IMR-90 (cell line): ENCODE measurements around the gene SDF2L1. TPM values are rescaled to one million over a fixed set of nuclear protein-coding genes. Genes with fewer than 3 reads are reported as not detected.

ENCODE experiments used
- ATAC-seq: fragments of 200-7000 bp; cut with Tn5 transposase; 2 replicates; pipeline ENCODE4 v1.9.1; 2020; ENCODE audit warnings: low read depth, mild to moderate bottlenecking, moderate library complexity
- BruUV-seq: library from RNA; stranded (reverse); fragments of 400-500 nt; replicated peaks from 2 replicates; lab custom pipeline; 2021; lab: Mats Ljungman, UMichigan
- CTCF ChIA-PET: fragments of 300-600 bp; formaldehyde crosslinking; extraction: SDS; loops from one replicate; lab custom pipeline; 2021; ENCODE audit warnings: antibody characterized with exemption; lab: Yijun Ruan, JAX
- POLR2A ChIA-PET: fragments of 300-600 bp; sonication (Branson Sonifier 250); formaldehyde crosslinking; loops from one replicate; lab custom pipeline; 2022; ENCODE audit warnings: antibody characterized with exemption; ENCODE audit not compliant: unreplicated experiment; lab: Charles Lee
- DNase-seq: peaks from one replicate; pipeline ENCODE4 v3.0.0; 2013
- H2AFZ ChIP-seq: replicated peaks from 2 replicates; pipeline ENCODE3; 2013; ENCODE audit warnings: low read length, mild to moderate bottlenecking; ENCODE audit not compliant: poor library complexity
- H2AK5ac ChIP-seq: 2 replicates; pipeline ENCODE4 v1.6.1; 2013; ENCODE audit warnings: low read depth, low read length, inconsistent platforms
- H2AK9ac ChIP-seq: replicated peaks from 2 replicates; pipeline ENCODE3; 2013; ENCODE audit warnings: mild to moderate bottlenecking, low read depth, low read length, moderate library complexity; ENCODE audit not compliant: poor library complexity
- H2BK120ac ChIP-seq: 2 replicates; pipeline ENCODE4 v1.6.1; 2013; ENCODE audit warnings: low read depth, low read length, inconsistent platforms
- H2BK15ac ChIP-seq: 3 replicates; pipeline ENCODE4 v1.6.1; 2013; ENCODE audit warnings: low read depth, low read length, inconsistent platforms
- H2BK20ac ChIP-seq: 2 replicates; pipeline ENCODE4 v1.6.1; 2013; ENCODE audit warnings: low read depth, mild to moderate bottlenecking, inconsistent platforms, low read length, moderate library complexity
- H2BK5ac ChIP-seq: 2 replicates; pipeline ENCODE4 v1.6.1; 2013; ENCODE audit warnings: mild to moderate bottlenecking, low read depth, low read length, inconsistent platforms; ENCODE audit not compliant: poor library complexity, severe bottlenecking
- H3K14ac ChIP-seq: replicated peaks from 2 replicates; pipeline ENCODE4 v1.6.1; 2013; ENCODE audit warnings: low read depth, low read length, inconsistent platforms
- H3K18ac ChIP-seq: 2 replicates; pipeline ENCODE4 v1.6.1; 2013; ENCODE audit warnings: low read depth, low read length, control low read depth
- H3K23ac ChIP-seq: 2 replicates; pipeline ENCODE4 v1.6.1; 2013; ENCODE audit warnings: low read depth, low read length, inconsistent platforms
- H3K27ac ChIP-seq: 2 replicates; pipeline ENCODE4 v1.5.1; 2013; ENCODE audit warnings: mild to moderate bottlenecking, control low read depth, low read length; ENCODE audit not compliant: insufficient read depth
- H3K27me3 ChIP-seq: 2 replicates; pipeline ENCODE4 v1.6.1; 2013; ENCODE audit warnings: low read length; ENCODE audit not compliant: control insufficient read depth, insufficient read depth
- H3K36me3 ChIP-seq: 2 replicates; pipeline ENCODE4 v1.6.1; 2013; ENCODE audit warnings: low read length, mixed read lengths; ENCODE audit not compliant: control insufficient read depth, insufficient read depth
- H3K4ac ChIP-seq: 2 replicates; pipeline ENCODE4 v1.6.1; 2013; ENCODE audit warnings: low read depth, low read length, inconsistent platforms
- H3K4me1 ChIP-seq: 2 replicates; pipeline ENCODE4 v1.6.1; 2013; ENCODE audit warnings: low read length, mixed read lengths; ENCODE audit not compliant: control insufficient read depth, insufficient read depth
- H3K4me2 ChIP-seq: 2 replicates; pipeline ENCODE4 v1.6.1; 2013; ENCODE audit warnings: low read depth, mild to moderate bottlenecking, control low read depth, low read length, moderate library complexity
- H3K4me3 ChIP-seq: 2 replicates; pipeline ENCODE4 v1.5.1; 2013; ENCODE audit warnings: low read depth, mild to moderate bottlenecking, control low read depth, low read length, moderate library complexity; ENCODE audit not compliant: insufficient read depth
- H3K56ac ChIP-seq: 2 replicates; pipeline ENCODE4 v1.6.1; 2013; ENCODE audit warnings: low read length, inconsistent platforms; ENCODE audit not compliant: insufficient read depth; ENCODE audit errors: extremely low read depth
- H3K79me1 ChIP-seq, 2 experiments: 2 replicates each; pipeline ENCODE4 v1.6.1; 2013; ENCODE audit warnings: low read length in 2 of 2, inconsistent platforms in 1 of 2, low read depth in 1 of 2
- H3K9ac ChIP-seq: 2 replicates; pipeline ENCODE4 v1.6.1; 2013; ENCODE audit warnings: low read depth, low read length, control low read depth
- H3K9me1 ChIP-seq: 2 replicates; pipeline ENCODE4 v1.6.1; 2013; ENCODE audit warnings: low read length, inconsistent platforms; ENCODE audit not compliant: insufficient read depth
- H3K9me3 ChIP-seq: 2 replicates; pipeline ENCODE4 v1.6.1; 2013; ENCODE audit warnings: low read length; ENCODE audit not compliant: control insufficient read depth, insufficient read depth
- H4K20me1 ChIP-seq: 2 replicates; pipeline ENCODE4 v1.6.1; 2013; ENCODE audit warnings: low read length, inconsistent platforms; ENCODE audit not compliant: insufficient read depth
- H4K5ac ChIP-seq: 2 replicates; pipeline ENCODE4 v1.6.1; 2013; ENCODE audit warnings: mild to moderate bottlenecking, low read depth, low read length, control low read depth
- H4K8ac ChIP-seq, 2 experiments: 2 replicates each; pipeline ENCODE4 v1.6.1; 2013; ENCODE audit warnings: low read depth in 2 of 2, low read length in 2 of 2, control low read depth in 1 of 2, inconsistent platforms in 1 of 2
- H4K91ac ChIP-seq: 2 replicates; pipeline ENCODE4 v1.6.1; 2013; ENCODE audit warnings: low read depth, low read length, inconsistent platforms; ENCODE audit not compliant: insufficient read depth
- BHLHE40 ChIP-seq: fragments of 150-350 bp; IDR thresholded peaks from 2 replicates; pipeline ENCODE4 v1.6.1; 2016; ENCODE audit warnings: mild to moderate bottlenecking, low read depth, low read length
- NFE2L2 ChIP-seq: fragments of 150-350 bp; IDR thresholded peaks from 2 replicates; pipeline ENCODE4 v1.6.1; 2016; ENCODE audit warnings: low read depth, mild to moderate bottlenecking, low read length
- SMC3 ChIP-seq: fragments of 150-350 bp; IDR thresholded peaks from 2 replicates; pipeline ENCODE4 v1.6.1; 2016; ENCODE audit warnings: low read depth, mild to moderate bottlenecking, antibody characterized with exemption, low read length, moderate library complexity
- WGBS, 2 experiments: methylation state at CpG; one replicate each; pipeline versions ENCODE4 v1.1.5 to v1.1.7; 2013; ENCODE audit warnings: missing lambda C conversion rate in 2 of 2; ENCODE audit not compliant: insufficient read length in 1 of 2; ENCODE audit errors: extremely low coverage in 2 of 2; 5-methylcytosine and 5-hydroxymethylcytosine counted together
- dilution Hi-C: fragments of 300-500 bp; cut with HindIII; formaldehyde crosslinking; loops from one replicate; pipeline ENCODE4 v1.14.3; 2018; ENCODE audit warnings: low sequenced_read_pairs; ENCODE audit not compliant: unreplicated experiment
- in situ Hi-C: fragments of 300-500 bp; cut with MboI; formaldehyde crosslinking; loops from 3 replicates; pipeline ENCODE4 v1.14.3; 2019; ENCODE audit warnings: low sequenced_read_pairs, inconsistent platforms, mixed read lengths
- intact Hi-C: fragments of 100-400 bp; cut with micrococcal nuclease; formaldehyde crosslinking; loops from 2 replicates; pipeline ENCODE4 v1.10.0; 2022
- polyA plus RNA-seq, 3 experiments: library from polyadenylated mRNA; depleted of rRNA; stranded (reverse); fragments of >200 nt; gene quantifications; 2 replicates each; pipeline ENCODE4 v1.2.3, GENCODE V29; 2012; ENCODE audit warnings: low replicate concordance in 1 of 3
- total RNA-seq: library from RNA; depleted of rRNA; stranded (reverse); fragments of >200 nt; gene quantifications from 2 replicates; pipeline ENCODE4 v1.2.3, GENCODE V29; 2012
- TF ChIP-seq, protein P1 (sequence below): fragments of 150-350 bp; IDR thresholded peaks from 2 replicates; pipeline ENCODE4 v1.6.1; 2017; ENCODE audit warnings: mild to moderate bottlenecking, antibody characterized with exemption, low read length, low read depth

Gene SDF2L1
- total and polyA plus RNA-seq, 2 of the 4 experiments (the other 2 are of a cell fraction): 18.8 to 51.1 TPM

GRCh38 chr22:21611210-21611977 lies 30.7 kb upstream of the SDF2L1 start (continued):
- TF ChIP-seq NFE2L2: no peak

DNA sequence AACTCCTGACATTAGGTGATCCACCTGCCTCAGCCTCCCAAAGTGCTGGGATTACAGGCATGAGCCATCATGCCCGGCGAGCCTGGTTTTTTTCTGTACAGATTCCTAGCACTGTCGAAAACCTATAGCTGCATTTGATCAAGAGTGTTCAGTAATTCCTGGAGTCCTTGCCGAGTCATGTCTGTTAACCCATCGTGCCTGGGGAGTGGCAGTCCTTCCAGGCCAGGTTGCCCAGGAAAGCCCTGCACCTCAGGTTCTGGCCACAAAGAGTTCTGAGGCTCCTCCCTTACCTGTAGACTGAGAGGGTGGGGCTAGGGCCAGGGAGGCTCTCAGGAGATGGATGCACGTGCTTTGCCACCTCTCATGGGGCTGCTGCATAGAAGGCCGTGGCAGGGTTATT lies 29.2 kb upstream of the SDF2L1 start:
- H2AFZ ChIP-seq: no peak overlapping the region
- no peak overlapping the region for H3K56ac ChIP-seq
- ATAC-seq: no peak
- no TSS peak for BruUV-seq
- H4K91ac ChIP-seq: no peak overlapping the region
- H3K9me1 ChIP-seq: peaks cover 21% of the 10 kb centered on the region
- H4K5ac ChIP-seq: no peak overlapping the region
- TF ChIP-seq, protein P1, sequence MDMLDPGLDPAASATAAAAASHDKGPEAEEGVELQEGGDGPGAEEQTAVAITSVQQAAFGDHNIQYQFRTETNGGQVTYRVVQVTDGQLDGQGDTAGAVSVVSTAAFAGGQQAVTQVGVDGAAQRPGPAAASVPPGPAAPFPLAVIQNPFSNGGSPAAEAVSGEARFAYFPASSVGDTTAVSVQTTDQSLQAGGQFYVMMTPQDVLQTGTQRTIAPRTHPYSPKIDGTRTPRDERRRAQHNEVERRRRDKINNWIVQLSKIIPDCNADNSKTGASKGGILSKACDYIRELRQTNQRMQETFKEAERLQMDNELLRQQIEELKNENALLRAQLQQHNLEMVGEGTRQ: no peak
- no peak for TF ChIP-seq BHLHE40
- TF ChIP-seq SMC3: no peak
- no peak overlapping the region for H4K8ac ChIP-seq
- H3K27me3 ChIP-seq: no peaks in the 10 kb centered on the region
- POLR2A ChIA-PET: no interaction called here
- H2BK120ac ChIP-seq: no peak overlapping the region
- in situ Hi-C loops: no loop called here
- DNase-seq: no peak
- H3K36me3 ChIP-seq: peaks cover 26% of the 10 kb centered on the region
- H3K9me3 ChIP-seq: no peaks in the 10 kb centered on the region
- H2BK5ac ChIP-seq: no peak overlapping the region
- H3K18ac ChIP-seq: no peak overlapping the region
- H3K14ac ChIP-seq: no peak overlapping the region
- H4K20me1 ChIP-seq: peaks cover 86% of the 10 kb centered on the region
- intact Hi-C loops: no loop called here
- dilution Hi-C loops: no loop called here
- WGBS, 2 experiments: 91% methylated on average over 4 of the region's 7 CpGs; no CpG with 5 or more reads in 1 of the 2 experiments
- H2AK9ac ChIP-seq: no peak overlapping the region
- no peak overlapping the region for H3K4me3 ChIP-seq
- no peak overlapping the region for H2BK20ac ChIP-seq
- peaks cover 3% of the 10 kb centered on the region; the same call in 1 of the 2 replicates for H3K4me1 ChIP-seq
- H2BK15ac ChIP-seq: no peak overlapping the region
- no peak overlapping the region for H3K27ac ChIP-seq
- H3K9ac ChIP-seq: no peak overlapping the region
- CTCF ChIA-PET: interaction anchor here (1.2 kb wide), 1 partner anchor 11 kb away, joined by 3 read pairs; no protein-coding TSS in a partner anchor
- H3K23ac ChIP-seq: no peak overlapping the region
- H3K4me2 ChIP-seq: no peak overlapping the region
- no peak overlapping the region for H2AK5ac ChIP-seq
- no peak overlapping the region for H3K4ac ChIP-seq
- H3K79me1 ChIP-seq: peaks cover 41 to 71% of the 10 kb centered on the region in 2 experiments
